ENCODE results near the gene ZBTB21. TPM values are rescaled to one million over a fixed set of nuclear protein-coding genes. Genes with fewer than 3 reads are reported as not detected.
A peak's percentile ranks its signal among the peaks of the same experiment; 100 is the strongest.

Gene ZBTB21
- total RNA-seq, 1 donor from 2014 or later: 8.4 TPM

DNA sequence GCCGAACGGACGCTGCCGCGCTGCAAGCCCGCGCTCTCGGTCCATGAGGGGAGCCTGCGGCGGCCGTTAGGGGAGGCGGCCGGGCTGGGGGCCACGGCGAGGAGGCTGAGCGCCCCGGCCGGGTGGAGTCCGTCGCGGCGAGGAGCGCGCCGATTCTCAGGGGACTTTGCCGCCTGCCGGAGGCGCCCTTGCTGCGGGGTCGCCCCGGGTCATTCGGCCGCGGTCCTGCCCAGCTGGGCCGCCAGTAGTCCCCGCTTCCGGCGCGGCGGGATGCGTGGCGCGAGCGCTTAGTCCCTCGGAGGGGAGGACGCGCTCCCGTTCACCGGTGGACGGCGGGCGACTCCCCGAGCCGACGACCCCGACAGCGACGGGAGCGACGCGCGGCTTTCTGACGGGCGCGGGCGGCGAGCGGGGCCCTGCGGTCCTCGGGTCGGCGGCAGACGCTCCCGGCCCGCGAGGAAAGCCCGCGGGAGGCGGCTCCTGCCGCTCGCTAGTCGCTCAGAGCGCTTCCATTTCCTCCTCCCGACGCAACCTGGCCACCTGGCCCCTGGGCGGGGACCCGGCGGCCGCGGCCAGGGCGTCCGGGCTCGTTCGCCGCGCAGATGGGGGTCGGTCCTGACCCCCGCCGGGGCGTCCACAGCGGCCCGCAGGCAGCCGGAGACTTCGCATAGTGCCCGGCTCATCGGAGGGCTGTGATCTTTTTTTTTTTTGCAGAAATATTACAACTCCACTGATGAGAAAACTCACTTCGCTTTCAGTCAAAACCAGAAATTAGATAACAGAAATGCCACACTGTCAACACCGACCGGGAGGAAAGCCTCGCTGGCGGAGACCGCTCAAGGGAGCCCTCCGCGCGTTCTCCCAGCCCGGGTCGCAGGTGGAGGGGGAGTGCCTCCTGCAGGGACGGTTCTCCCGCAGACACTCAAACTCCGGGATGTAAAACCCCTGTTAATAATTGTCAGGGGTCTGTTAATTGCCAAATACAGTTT, 641 bp upstream of the ZBTB21 start:
- Mint-ChIP-seq H3K36me3 (ENCODE audit: low read depth, unreplicated experiment) (no peaks in the 10 kb centered on the region), H3K4me1 (ENCODE audit: unreplicated experiment) (peaks cover 3% of the 10 kb centered on the region), H3K9me3 (ENCODE audit: unreplicated experiment) (no peaks in the 10 kb centered on the region), H3K4me3 (ENCODE audit: unreplicated experiment) (peak overlapping the region; percentile 90), H3K27ac (ENCODE audit: unreplicated experiment) (peak overlapping the region; percentile 70), H3K27me3 (ENCODE audit: unreplicated experiment) (peaks cover 21% of the 10 kb centered on the region)
- peak; percentile 39 for DNase-seq (ENCODE audit: low spot score)
- TF ChIP-seq, protein P1, sequence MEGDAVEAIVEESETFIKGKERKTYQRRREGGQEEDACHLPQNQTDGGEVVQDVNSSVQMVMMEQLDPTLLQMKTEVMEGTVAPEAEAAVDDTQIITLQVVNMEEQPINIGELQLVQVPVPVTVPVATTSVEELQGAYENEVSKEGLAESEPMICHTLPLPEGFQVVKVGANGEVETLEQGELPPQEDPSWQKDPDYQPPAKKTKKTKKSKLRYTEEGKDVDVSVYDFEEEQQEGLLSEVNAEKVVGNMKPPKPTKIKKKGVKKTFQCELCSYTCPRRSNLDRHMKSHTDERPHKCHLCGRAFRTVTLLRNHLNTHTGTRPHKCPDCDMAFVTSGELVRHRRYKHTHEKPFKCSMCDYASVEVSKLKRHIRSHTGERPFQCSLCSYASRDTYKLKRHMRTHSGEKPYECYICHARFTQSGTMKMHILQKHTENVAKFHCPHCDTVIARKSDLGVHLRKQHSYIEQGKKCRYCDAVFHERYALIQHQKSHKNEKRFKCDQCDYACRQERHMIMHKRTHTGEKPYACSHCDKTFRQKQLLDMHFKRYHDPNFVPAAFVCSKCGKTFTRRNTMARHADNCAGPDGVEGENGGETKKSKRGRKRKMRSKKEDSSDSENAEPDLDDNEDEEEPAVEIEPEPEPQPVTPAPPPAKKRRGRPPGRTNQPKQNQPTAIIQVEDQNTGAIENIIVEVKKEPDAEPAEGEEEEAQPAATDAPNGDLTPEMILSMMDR (IDR thresholded peaks at IDR 0.05; ENCODE audit: unreplicated experiment): no peak

DNA sequence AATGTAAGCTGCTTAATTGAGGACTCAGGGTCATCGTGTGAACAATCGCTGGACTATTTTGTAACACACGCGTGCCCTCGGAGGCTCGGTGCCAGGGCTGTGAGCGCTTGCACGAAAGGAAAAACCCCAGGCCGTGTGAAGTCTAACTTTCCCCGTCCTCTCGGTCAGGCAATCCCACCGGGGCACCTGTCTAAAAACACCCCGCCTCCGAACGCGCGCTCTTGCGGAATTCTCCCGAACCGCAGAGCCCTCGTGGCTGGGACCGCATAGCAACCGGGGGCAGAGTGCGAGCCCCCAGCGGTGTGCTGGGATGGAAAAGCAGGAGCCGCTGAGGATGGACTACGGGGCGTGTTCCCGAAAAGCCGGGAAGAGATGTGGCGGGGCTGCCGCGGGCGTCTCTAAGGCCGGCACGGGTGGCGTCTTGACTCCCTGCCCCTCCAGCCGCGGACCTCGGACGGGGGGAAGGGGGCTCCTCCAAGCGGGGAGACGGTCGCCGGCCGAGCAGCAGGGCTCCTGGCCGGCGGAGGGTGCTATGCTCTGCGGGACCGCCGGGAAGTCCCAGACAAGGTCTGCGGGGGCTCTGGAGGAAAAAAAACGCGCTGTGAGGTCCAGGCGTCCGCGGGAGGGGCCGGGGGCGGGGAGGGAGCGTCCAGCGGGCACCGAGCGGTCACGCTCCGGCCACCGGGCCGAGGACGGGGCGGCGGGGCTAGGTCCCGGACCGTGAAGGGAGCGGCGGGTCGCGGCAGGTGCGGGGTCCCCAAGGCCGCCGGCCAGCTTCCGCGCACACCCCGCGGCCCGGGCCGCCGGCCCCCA, 936 bp downstream of the ZBTB21 start:
- Mint-ChIP-seq H3K27me3 (ENCODE audit: unreplicated experiment) (peaks cover 22% of the 10 kb centered on the region), H3K9me3 (ENCODE audit: unreplicated experiment) (no peaks in the 10 kb centered on the region), H3K27ac (ENCODE audit: unreplicated experiment) (no peak overlapping the region), H3K4me3 (ENCODE audit: unreplicated experiment) (peak overlapping the region; percentile 87), H3K4me1 (ENCODE audit: unreplicated experiment) (peaks cover 3% of the 10 kb centered on the region), H3K36me3 (ENCODE audit: low read depth, unreplicated experiment) (no peaks in the 10 kb centered on the region)
- TF ChIP-seq, protein P1 (IDR thresholded peaks at IDR 0.05; ENCODE audit: unreplicated experiment): no peak
- peak; percentile 53 for DNase-seq (ENCODE audit: low spot score)

DNA sequence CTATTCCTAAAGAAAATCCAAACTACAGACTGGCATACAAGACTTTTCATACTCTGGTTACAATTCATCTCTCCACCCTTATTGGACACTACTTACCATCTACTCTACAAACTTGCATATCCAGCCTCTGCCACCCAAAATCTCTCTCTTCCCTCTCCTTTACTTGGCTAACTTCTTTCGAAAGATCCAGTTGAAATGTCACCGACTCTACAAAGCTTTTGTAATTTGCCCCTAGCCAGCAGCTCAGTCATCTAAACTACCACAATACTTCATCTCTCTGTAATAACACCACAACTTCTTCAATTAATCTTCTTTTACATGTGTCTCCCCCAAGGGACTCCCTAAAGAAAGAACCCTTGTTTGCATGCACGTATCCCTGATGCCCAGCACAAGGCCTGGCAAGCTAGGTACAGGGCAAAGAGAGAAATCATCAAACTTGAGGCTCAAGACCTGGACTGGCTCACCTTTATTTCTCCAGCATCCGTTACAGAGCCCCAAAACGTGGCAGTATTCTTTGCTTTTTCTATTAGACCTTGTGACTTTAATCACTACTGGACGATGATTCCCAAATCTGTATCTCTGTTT, 2.7 kb downstream of the ZBTB21 start:
- Mint-ChIP-seq H3K27ac (ENCODE audit: unreplicated experiment) (no peak overlapping the region), H3K4me3 (ENCODE audit: unreplicated experiment) (no peak overlapping the region), H3K4me1 (ENCODE audit: unreplicated experiment) (peaks cover 11% of the 10 kb centered on the region), H3K36me3 (ENCODE audit: low read depth, unreplicated experiment) (peaks cover under 1% of the 10 kb centered on the region), H3K27me3 (ENCODE audit: unreplicated experiment) (peaks cover 9% of the 10 kb centered on the region), H3K9me3 (ENCODE audit: unreplicated experiment) (no peaks in the 10 kb centered on the region)
- TF ChIP-seq, protein P1 (IDR thresholded peaks at IDR 0.05; ENCODE audit: unreplicated experiment): no peak
- DNase-seq (ENCODE audit: low spot score): no peak

DNA sequence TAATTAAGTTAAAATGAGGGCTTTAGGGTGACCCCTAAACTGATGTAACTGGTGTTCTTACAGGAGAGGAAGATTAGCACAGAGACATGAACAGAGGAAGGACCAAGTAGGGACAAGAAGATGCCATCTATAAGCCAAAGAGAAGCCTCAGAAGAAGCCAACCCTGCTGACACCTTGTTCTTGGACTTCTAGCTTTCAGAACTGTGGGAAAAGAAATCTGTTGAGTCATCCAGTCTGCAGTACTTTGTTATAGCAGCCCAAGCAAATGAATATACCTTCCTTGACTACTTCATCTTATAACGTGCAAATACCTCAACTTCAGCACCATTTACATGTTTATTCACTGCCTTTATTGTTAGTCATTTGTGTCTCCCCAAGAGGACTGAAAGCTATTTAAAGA, 3.4 kb downstream of the ZBTB21 start:
- peaks cover 11% of the 10 kb centered on the region for H3K4me1 Mint-ChIP-seq (ENCODE audit: unreplicated experiment)
- TF ChIP-seq, protein P1 (IDR thresholded peaks at IDR 0.05; ENCODE audit: unreplicated experiment): no peak
- DNase-seq (ENCODE audit: low spot score): no peak

More for the DNA sequence above, 3.4 kb downstream of the ZBTB21 start:
- no peak overlapping the region for H3K27ac Mint-ChIP-seq (ENCODE audit: unreplicated experiment)
- H3K27me3 Mint-ChIP-seq (ENCODE audit: unreplicated experiment): peaks cover 6% of the 10 kb centered on the region
- no peak overlapping the region for H3K4me3 Mint-ChIP-seq (ENCODE audit: unreplicated experiment)
- H3K36me3 Mint-ChIP-seq (ENCODE audit: low read depth, unreplicated experiment): peaks cover 4% of the 10 kb centered on the region
- no peaks in the 10 kb centered on the region for H3K9me3 Mint-ChIP-seq (ENCODE audit: unreplicated experiment)

Measured in endothelial cell (in vitro differentiated cells).